Loucy (cell line): ENCODE measurements around the gene ZNF385B.

ENCODE experiments used
- H2AFZ ChIP-seq: fragments of 200-600 bp; sonication (generic); 2 replicates; pipeline ENCODE4 v1.6.0; 2016; ENCODE audit warnings: antibody characterized with exemption, mild to moderate bottlenecking, low read length, moderate library complexity
- H3F3A ChIP-seq: fragments of 200-600 bp; 2 replicates; pipeline ENCODE4 v1.6.0; 2016; ENCODE audit warnings: antibody characterized with exemption, low read depth, mild to moderate bottlenecking
- H3K27me3 ChIP-seq: fragments of 200-600 bp; sonication (generic); 2 replicates; pipeline ENCODE4 v1.6.1; 2014; ENCODE audit warnings: low read length, mild to moderate bottlenecking; ENCODE audit not compliant: insufficient read depth, poor library complexity, severe bottlenecking
- H3K36me3 ChIP-seq: fragments of 200-600 bp; sonication (generic); 2 replicates; pipeline ENCODE4 v1.6.1; 2016; ENCODE audit warnings: low read length; ENCODE audit not compliant: insufficient read depth
- H3K4me1 ChIP-seq: fragments of 200-600 bp; sonication (generic); 2 replicates; pipeline ENCODE4 v1.5.1; 2014; ENCODE audit warnings: low read length, mild to moderate bottlenecking; ENCODE audit not compliant: insufficient read depth, poor library complexity, severe bottlenecking
- H3K4me2 ChIP-seq: fragments of 200-600 bp; sonication (generic); 2 replicates; pipeline ENCODE4 v1.6.0; 2014; ENCODE audit warnings: antibody characterized with exemption, low read length, low read depth, mild to moderate bottlenecking; ENCODE audit not compliant: poor library complexity, severe bottlenecking
- H3K4me3 ChIP-seq: fragments of 200-600 bp; sonication (generic); 2 replicates; pipeline ENCODE4 v1.5.1; 2014; ENCODE audit warnings: low read length, mild to moderate bottlenecking, mixed read lengths; ENCODE audit not compliant: poor library complexity, severe bottlenecking
- H3K79me2 ChIP-seq: fragments of 200-600 bp; sonication (generic); 2 replicates; pipeline ENCODE4 v1.6.1; 2014; ENCODE audit warnings: low read length; ENCODE audit not compliant: insufficient read depth
- H3K9ac ChIP-seq: fragments of 200-600 bp; sonication (generic); 2 replicates; pipeline ENCODE4 v1.6.0; 2014; ENCODE audit warnings: mild to moderate bottlenecking, low read depth, low read length, moderate library complexity; ENCODE audit not compliant: poor library complexity, severe bottlenecking
- H3K9me2 ChIP-seq: fragments of 200-600 bp; sonication (generic); replicated peaks from 2 replicates; pipeline ENCODE4 v1.6.1; 2016; ENCODE audit warnings: low read depth, low read length, mixed read lengths
- H3K9me3 ChIP-seq: fragments of 200-600 bp; sonication (generic); 2 replicates; pipeline ENCODE4 v1.6.1; 2014; ENCODE audit warnings: mild to moderate bottlenecking, antibody characterized with exemption, low read length, low read depth; ENCODE audit not compliant: insufficient read depth
- H4K20me1 ChIP-seq: fragments of 200-600 bp; sonication (generic); 2 replicates; pipeline ENCODE4 v1.6.0; 2014; ENCODE audit warnings: antibody characterized with exemption, low read length, mild to moderate bottlenecking; ENCODE audit not compliant: insufficient read depth, poor library complexity, severe bottlenecking
- EZH2phosphoT487 ChIP-seq: fragments of 200-600 bp; IDR thresholded peaks from 2 replicates; pipeline ENCODE4 v1.6.1; 2018; ENCODE audit warnings: antibody characterized with exemption, mild to moderate bottlenecking, moderate library complexity, borderline replicate concordance
- TF ChIP-seq, protein P1 (sequence below): fragments of 200-600 bp; sonication (generic); conservative IDR thresholded peaks from 2 replicates; pipeline ENCODE4 v1.5.1; 2014; ENCODE audit warnings: mild to moderate bottlenecking, antibody characterized with exemption, low read length

The ZNF385B gene

GRCh38 chr2:179591690-179592089 lies 269.7 kb downstream of the ZNF385B start:
- Histone ChIP-seq H3K4me1 (no peaks in the 10 kb centered on the region), H3K4me3 (no peak overlapping the region), H4K20me1 (no peaks in the 10 kb centered on the region), H3K4me2 (no peak overlapping the region), H3F3A (no peaks in the 10 kb centered on the region), H3K9ac (no peak overlapping the region), H2AFZ (no peak overlapping the region), H3K27me3 (no peaks in the 10 kb centered on the region), H3K79me2 (no peaks in the 10 kb centered on the region), H3K36me3 (no peaks in the 10 kb centered on the region), H3K9me2 (no peaks in the 10 kb centered on the region), H3K9me3 (no peaks in the 10 kb centered on the region)
- TF ChIP-seq, protein P1, sequence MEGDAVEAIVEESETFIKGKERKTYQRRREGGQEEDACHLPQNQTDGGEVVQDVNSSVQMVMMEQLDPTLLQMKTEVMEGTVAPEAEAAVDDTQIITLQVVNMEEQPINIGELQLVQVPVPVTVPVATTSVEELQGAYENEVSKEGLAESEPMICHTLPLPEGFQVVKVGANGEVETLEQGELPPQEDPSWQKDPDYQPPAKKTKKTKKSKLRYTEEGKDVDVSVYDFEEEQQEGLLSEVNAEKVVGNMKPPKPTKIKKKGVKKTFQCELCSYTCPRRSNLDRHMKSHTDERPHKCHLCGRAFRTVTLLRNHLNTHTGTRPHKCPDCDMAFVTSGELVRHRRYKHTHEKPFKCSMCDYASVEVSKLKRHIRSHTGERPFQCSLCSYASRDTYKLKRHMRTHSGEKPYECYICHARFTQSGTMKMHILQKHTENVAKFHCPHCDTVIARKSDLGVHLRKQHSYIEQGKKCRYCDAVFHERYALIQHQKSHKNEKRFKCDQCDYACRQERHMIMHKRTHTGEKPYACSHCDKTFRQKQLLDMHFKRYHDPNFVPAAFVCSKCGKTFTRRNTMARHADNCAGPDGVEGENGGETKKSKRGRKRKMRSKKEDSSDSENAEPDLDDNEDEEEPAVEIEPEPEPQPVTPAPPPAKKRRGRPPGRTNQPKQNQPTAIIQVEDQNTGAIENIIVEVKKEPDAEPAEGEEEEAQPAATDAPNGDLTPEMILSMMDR = no peak

- Histone ChIP-seq H3K4me3 (no peak overlapping the region), H3K27me3 (no peaks in the 10 kb centered on the region), H3K9me2 (no peaks in the 10 kb centered on the region), H3K9me3 (no peaks in the 10 kb centered on the region), H3K4me1 (no peaks in the 10 kb centered on the region), H3K9ac (no peak overlapping the region), H4K20me1 (no peaks in the 10 kb centered on the region), H3K79me2 (no peaks in the 10 kb centered on the region), H3K4me2 (no peak overlapping the region), H2AFZ (no peak overlapping the region), H3K36me3 (no peaks in the 10 kb centered on the region), H3F3A (no peaks in the 10 kb centered on the region)
- TF ChIP-seq, protein P1 = no peak
- no peak for TF ChIP-seq EZH2phosphoT487
Measured at GRCh38 chr2:179588486-179589145, 272.8 kb downstream of the ZNF385B start.

GRCh38 chr2:179584760-179585159 lies 276.7 kb downstream of the ZNF385B start:
- no peak overlapping the region for H2AFZ ChIP-seq
- no peaks in the 10 kb centered on the region for H3K9me3 ChIP-seq
- no peaks in the 10 kb centered on the region for H3K27me3 ChIP-seq
- no peaks in the 10 kb centered on the region for H3K4me1 ChIP-seq
- no peaks in the 10 kb centered on the region for H3K9me2 ChIP-seq
- H4K20me1 ChIP-seq = no peaks in the 10 kb centered on the region
- H3F3A ChIP-seq = no peaks in the 10 kb centered on the region
- H3K4me3 ChIP-seq = no peak overlapping the region
- H3K36me3 ChIP-seq = no peaks in the 10 kb centered on the region
- no peak overlapping the region for H3K4me2 ChIP-seq
- H3K79me2 ChIP-seq = no peaks in the 10 kb centered on the region
- H3K9ac ChIP-seq = no peak overlapping the region
- no peak for TF ChIP-seq EZH2phosphoT487
- TF ChIP-seq, protein P1 = no peak
